A673 (cell line): Measurements from ENCODE around the gene DOK6. TPM values are rescaled to one million over a fixed set of nuclear protein-coding genes. Genes with fewer than 3 reads are reported as not detected.

Experiments
- BruUV-seq: library from RNA; stranded (reverse); fragments of 400-500 nt; replicated peaks from 2 replicates; lab custom pipeline; 2021; lab: Mats Ljungman, UMichigan
- CTCF ChIA-PET: fragments of 300-600 bp; sonication (Branson Sonifier 250); formaldehyde crosslinking; loops from one replicate; lab custom pipeline; 2022; ENCODE audit warnings: antibody characterized with exemption; lab: Charles Lee
- POLR2A ChIA-PET: fragments of 300-600 bp; sonication (Branson Sonifier 250); formaldehyde crosslinking; loops from one replicate; lab custom pipeline; 2022; ENCODE audit warnings: antibody characterized with exemption; ENCODE audit not compliant: low non-redundant PET; lab: Charles Lee
- DNase-seq: peaks from one replicate; pipeline ENCODE4 v3.0.0-alpha.2; 2015; ENCODE audit warnings: low spot score
- H3K27ac ChIP-seq: fragments of 200-600 bp; sonication (generic); 2 replicates; pipeline ENCODE4 v1.5.1; 2016; ENCODE audit warnings: mixed run types, low read depth, mild to moderate bottlenecking, mixed read lengths, antibody characterized with exemption, low read length; ENCODE audit not compliant: poor library complexity, severe bottlenecking
- H3K27me3 ChIP-seq: fragments of 200-600 bp; sonication (generic); replicated peaks from 2 replicates; pipeline ENCODE4 v1.6.1; 2017; ENCODE audit warnings: mixed run types, low read depth, mild to moderate bottlenecking, mixed read lengths, antibody characterized with exemption, low read length; ENCODE audit not compliant: insufficient read depth, poor library complexity
- H3K36me3 ChIP-seq: fragments of 200-600 bp; sonication (generic); 2 replicates; pipeline ENCODE4 v1.6.1; 2016; ENCODE audit warnings: mixed run types, mild to moderate bottlenecking, mixed read lengths, antibody characterized with exemption, low read length; ENCODE audit not compliant: insufficient read depth, poor library complexity, severe bottlenecking
- H3K4me1 ChIP-seq: fragments of 200-600 bp; sonication (generic); 2 replicates; pipeline ENCODE4 v1.6.1; 2017; ENCODE audit warnings: mixed run types, mild to moderate bottlenecking, mixed read lengths, antibody characterized with exemption, low read length; ENCODE audit not compliant: insufficient read depth, poor library complexity, severe bottlenecking
- H3K4me3 ChIP-seq: fragments of 200-600 bp; sonication (generic); 2 replicates; pipeline ENCODE4 v1.5.1; 2016; ENCODE audit warnings: low read depth, mixed run types, mild to moderate bottlenecking, mixed read lengths, low read length; ENCODE audit not compliant: poor library complexity, severe bottlenecking
- H3K9me3 ChIP-seq: fragments of 200-600 bp; sonication (generic); 2 replicates; pipeline ENCODE4 v1.6.1; 2016; ENCODE audit warnings: mixed run types, low read depth, mild to moderate bottlenecking, mixed read lengths, antibody characterized with exemption, low read length; ENCODE audit not compliant: poor library complexity, severe bottlenecking
- CTCF ChIP-seq: fragments of 300-800, 200-600 bp; sonication (generic); conservative IDR thresholded peaks from 2 replicates; pipeline ENCODE4 v1.5.1; 2017; ENCODE audit warnings: low read depth, mild to moderate bottlenecking, antibody characterized with exemption, low read length, moderate library complexity, mixed read lengths
- EZH2 ChIP-seq: fragments of 200-600 bp; sonication (generic); IDR thresholded peaks from 2 replicates; pipeline ENCODE4 v1.6.1; 2017; ENCODE audit warnings: borderline replicate concordance, low read depth, mild to moderate bottlenecking, mixed read lengths, antibody characterized with exemption, low read length; ENCODE audit not compliant: poor library complexity, severe bottlenecking
- intact Hi-C: fragments of 100-400 bp; cut with micrococcal nuclease; formaldehyde crosslinking; loops from one replicate; pipeline ENCODE4 v1.10.0; 2022; ENCODE audit not compliant: unreplicated experiment
- total RNA-seq: library from RNA; stranded (reverse); gene quantifications from 2 replicates; pipeline ENCODE4 v1.2.3, GENCODE V29; 2021

The DOK6 gene
- total RNA-seq, 1 experiment from 2014 or later: 13.7 TPM

GRCh38 chr18:69838620-69839411 lies 438.1 kb downstream of the DOK6 start:
- no peak for TF ChIP-seq CTCF
- TF ChIP-seq EZH2: no peak
- peak; percentile 60 for DNase-seq
- no TSS peak for BruUV-seq
- Histone ChIP-seq H3K9me3 (no peaks in the 10 kb centered on the region), H3K27me3 (no peaks in the 10 kb centered on the region), H3K4me3 (no peak overlapping the region), H3K36me3 (no peaks in the 10 kb centered on the region), H3K27ac (no peak overlapping the region), H3K4me1 (no peaks in the 10 kb centered on the region)
- intact Hi-C loops: no loop called here
- ChIA-PET POLR2A (no interaction called here), CTCF (no interaction called here)

- DNase-seq: no peak
- POLR2A ChIA-PET: no interaction called here
Observed at GRCh38 chr18:69839497-69839896, 438.8 kb downstream of the DOK6 start.

GRCh38 chr18:69840001-69840400 lies 439.3 kb downstream of the DOK6 start:
- CTCF ChIA-PET: no interaction called here
- POLR2A ChIA-PET: interaction anchor here (0.5 kb wide), 1 partner anchor 96 kb away, joined by 4 read pairs; no protein-coding TSS in a partner anchor

More at GRCh38 chr18:69839497-69839896, 438.8 kb downstream of the DOK6 start:
- no peak overlapping the region for H3K4me3 ChIP-seq
- TF ChIP-seq EZH2 (no peak), CTCF (no peak)
- H3K27ac ChIP-seq: no peak overlapping the region
- H3K9me3 ChIP-seq: no peaks in the 10 kb centered on the region
- no peaks in the 10 kb centered on the region for H3K27me3 ChIP-seq
- intact Hi-C loops: no loop called here
- CTCF ChIA-PET: no interaction called here
- BruUV-seq: no TSS peak
- H3K36me3 ChIP-seq: no peaks in the 10 kb centered on the region
- H3K4me1 ChIP-seq: no peaks in the 10 kb centered on the region

More at GRCh38 chr18:69840001-69840400, 439.3 kb downstream of the DOK6 start:
- Histone ChIP-seq H3K36me3 (no peaks in the 10 kb centered on the region), H3K27me3 (no peaks in the 10 kb centered on the region), H3K4me1 (no peaks in the 10 kb centered on the region), H3K9me3 (no peaks in the 10 kb centered on the region), H3K4me3 (no peak overlapping the region), H3K27ac (no peak overlapping the region)
- no peak for DNase-seq
- intact Hi-C loops: no loop called here
- no TSS peak for BruUV-seq
- TF ChIP-seq EZH2 (no peak), CTCF (no peak)
